HepG2 (cell line): ENCODE data around the gene BBS1. TPM values are rescaled to one million over a fixed set of nuclear protein-coding genes. Genes with fewer than 3 reads are reported as not detected.

ENCODE experiments used
- FOXM1 ChIP-seq: sonication (generic); formaldehyde crosslinking; IDR thresholded peaks from 2 replicates; pipeline ENCODE4 v1.5.0; 2020; ENCODE audit warnings: missing genetic modification reagents
- KDM6A ChIP-seq: IDR thresholded peaks from 2 replicates; pipeline ENCODE4 v1.6.1; 2016; ENCODE audit warnings: low read depth
- LCORL ChIP-seq, 2 experiments: fragments of 450-650 bp in 1 of 2; sonication (generic) in 1 of 2; formaldehyde crosslinking in 1 of 2; IDR thresholded peaks; 2 replicates each; pipeline versions ENCODE4 v1.5.0 to v1.6.1; 2017 to 2020; ENCODE audit warnings: antibody characterized with exemption in 1 of 2, missing genetic modification reagents in 1 of 2
- MED1 ChIP-seq: sonication (generic); formaldehyde crosslinking; IDR thresholded peaks from 2 replicates; pipeline ENCODE4 v1.4.0; 2020; ENCODE audit warnings: missing genetic modification reagents
- NCOA2 ChIP-seq: sonication (generic); formaldehyde crosslinking; IDR thresholded peaks from 2 replicates; pipeline ENCODE4 v1.8.0; 2022; ENCODE audit warnings: inconsistent platforms
- SAFB2 ChIP-seq: sonication (generic); formaldehyde crosslinking; IDR thresholded peaks from 2 replicates; pipeline ENCODE4 v1.5.1; 2020; ENCODE audit warnings: missing genetic modification reagents, low read depth, mild to moderate bottlenecking, borderline replicate concordance
- STAT5B ChIP-seq: sonication (generic); formaldehyde crosslinking; IDR thresholded peaks from 2 replicates; pipeline ENCODE4 v1.4.0; 2020; ENCODE audit warnings: missing genetic modification reagents
- YEATS2 ChIP-seq: sonication (generic); formaldehyde crosslinking; IDR thresholded peaks from 2 replicates; pipeline ENCODE4 v1.4.0; 2020; ENCODE audit warnings: missing genetic modification reagents, borderline replicate concordance
- ZNF207 ChIP-seq: fragments of 450-650 bp; IDR thresholded peaks from 2 replicates; pipeline ENCODE4 v1.6.1; 2016; ENCODE audit warnings: antibody characterized with exemption, borderline replicate concordance
- polyA plus RNA-seq, 8 experiments: library from polyadenylated mRNA; depleted of rRNA in 3 of 8; stranded (reverse) in 7 of 8; unstranded in 1 of 8; fragments of >200 nt; fragmentation: Illumina TruSeq in 4 of 8; extraction: Trizol in 4 of 8; gene quantifications; 2 replicates each; pipeline versions ENCODE4 v1.2.1 to v1.2.3, GENCODE V29; 2011 to 2016; ENCODE audit warnings: low read depth in 4 of 8, missing spikeins in 1 of 8, mixed read lengths in 1 of 8; ENCODE audit not compliant: insufficient read depth in 1 of 8
- total RNA-seq, 5 experiments: library from RNA; depleted of rRNA; stranded (reverse); fragments of >200 nt; fragmentation: Illumina TruSeq; extraction: Trizol; gene quantifications; 2 replicates each; pipeline ENCODE4 v1.2.3, GENCODE V29; 2016; ENCODE audit warnings: low read depth in 1 of 5
- TF ChIP-seq, protein P1 (sequence below), 2 experiments: fragments of 450-650 bp in 1 of 2; sonication (generic) in 1 of 2; formaldehyde crosslinking in 1 of 2; IDR thresholded peaks; 2 replicates each; pipeline versions ENCODE4 v1.6.1 to v1.8.0; 2016 to 2022; ENCODE audit warnings: antibody characterized with exemption in 1 of 2, mild to moderate bottlenecking in 1 of 2, missing genetic modification reagents in 1 of 2
- TF ChIP-seq, protein P2 (sequence below): IDR thresholded peaks from 2 replicates; pipeline ENCODE4 v1.6.1; 2016; ENCODE audit warnings: mild to moderate bottlenecking
- TF ChIP-seq, protein P3 (sequence below): sonication (generic); formaldehyde crosslinking; IDR thresholded peaks from 2 replicates; pipeline ENCODE4 v1.5.1; 2020; ENCODE audit warnings: missing genetic modification reagents, mild to moderate bottlenecking, borderline replicate concordance
- TF ChIP-seq, protein P4 (sequence below): sonication (generic); formaldehyde crosslinking; IDR thresholded peaks from 2 replicates; pipeline ENCODE4 v1.8.0; 2022; ENCODE audit warnings: low read depth, missing genetic modification reagents
- TF ChIP-seq, protein P5 (sequence below): sonication (generic); formaldehyde crosslinking; IDR thresholded peaks from 2 replicates; pipeline ENCODE4 v1.5.0; 2020; ENCODE audit warnings: missing genetic modification reagents

BBS1 gene
- total and polyA plus RNA-seq, 2 of the 13 experiments (the other 11 are each of a cell fraction or from before 2014, with no cell fraction given), result 11.7 to 14.1 TPM

DNA sequence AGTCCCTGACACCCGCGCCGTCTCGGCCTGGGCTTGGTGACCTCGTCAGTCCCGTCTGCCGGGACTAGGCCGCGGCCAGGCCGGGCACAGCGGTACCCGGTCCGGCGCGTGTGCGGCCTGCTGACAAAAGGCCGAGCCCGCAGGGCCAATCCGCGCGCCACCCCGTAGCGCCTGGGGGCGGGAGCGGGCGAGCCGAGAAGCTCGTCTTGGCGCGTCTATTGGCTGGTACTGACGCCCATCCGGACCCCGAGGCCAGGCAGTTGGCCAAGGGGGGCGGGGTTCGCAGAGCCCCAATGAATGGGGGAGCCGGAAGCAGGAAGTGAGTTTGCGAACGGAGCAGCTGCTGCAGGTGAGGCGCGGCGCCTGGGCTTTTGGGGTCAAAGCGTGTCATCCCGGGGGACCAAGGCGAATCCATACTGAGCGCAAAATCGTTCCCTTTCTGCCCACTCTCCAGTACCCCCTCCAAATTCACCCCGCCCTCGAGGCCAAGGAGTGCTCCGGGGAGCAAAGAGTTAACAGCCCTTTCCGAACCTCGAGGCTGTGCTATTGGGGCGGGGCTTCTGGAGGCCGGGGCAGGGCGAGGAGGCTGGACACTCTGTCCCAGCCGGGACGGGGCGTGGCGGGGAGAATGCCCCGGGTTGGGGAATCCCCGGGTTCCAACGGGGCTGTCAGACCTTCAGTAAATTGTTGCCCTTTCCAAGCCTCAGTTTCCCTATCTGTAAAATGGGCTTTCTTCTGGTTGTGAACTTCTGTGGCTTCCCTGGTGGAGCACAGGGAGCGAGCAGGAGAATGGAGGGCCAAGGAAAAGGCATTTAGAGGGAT, 30.1 kb upstream of the BBS1 start, which contains the start of gene DPP3 (continued):
- TF ChIP-seq MED1, result no peak; the same call in none of the 2 replicates
- peak; percentile 48; the same call in 1 of the 2 replicates for TF ChIP-seq LCORL (IDR thresholded peaks at IDR 0.05)
- peak; percentile 61; the same call in 1 of the 2 replicates for TF ChIP-seq LCORL (CRISPR knock-in tag; IDR thresholded peaks at IDR 0.05)
- TF ChIP-seq, protein P1, sequence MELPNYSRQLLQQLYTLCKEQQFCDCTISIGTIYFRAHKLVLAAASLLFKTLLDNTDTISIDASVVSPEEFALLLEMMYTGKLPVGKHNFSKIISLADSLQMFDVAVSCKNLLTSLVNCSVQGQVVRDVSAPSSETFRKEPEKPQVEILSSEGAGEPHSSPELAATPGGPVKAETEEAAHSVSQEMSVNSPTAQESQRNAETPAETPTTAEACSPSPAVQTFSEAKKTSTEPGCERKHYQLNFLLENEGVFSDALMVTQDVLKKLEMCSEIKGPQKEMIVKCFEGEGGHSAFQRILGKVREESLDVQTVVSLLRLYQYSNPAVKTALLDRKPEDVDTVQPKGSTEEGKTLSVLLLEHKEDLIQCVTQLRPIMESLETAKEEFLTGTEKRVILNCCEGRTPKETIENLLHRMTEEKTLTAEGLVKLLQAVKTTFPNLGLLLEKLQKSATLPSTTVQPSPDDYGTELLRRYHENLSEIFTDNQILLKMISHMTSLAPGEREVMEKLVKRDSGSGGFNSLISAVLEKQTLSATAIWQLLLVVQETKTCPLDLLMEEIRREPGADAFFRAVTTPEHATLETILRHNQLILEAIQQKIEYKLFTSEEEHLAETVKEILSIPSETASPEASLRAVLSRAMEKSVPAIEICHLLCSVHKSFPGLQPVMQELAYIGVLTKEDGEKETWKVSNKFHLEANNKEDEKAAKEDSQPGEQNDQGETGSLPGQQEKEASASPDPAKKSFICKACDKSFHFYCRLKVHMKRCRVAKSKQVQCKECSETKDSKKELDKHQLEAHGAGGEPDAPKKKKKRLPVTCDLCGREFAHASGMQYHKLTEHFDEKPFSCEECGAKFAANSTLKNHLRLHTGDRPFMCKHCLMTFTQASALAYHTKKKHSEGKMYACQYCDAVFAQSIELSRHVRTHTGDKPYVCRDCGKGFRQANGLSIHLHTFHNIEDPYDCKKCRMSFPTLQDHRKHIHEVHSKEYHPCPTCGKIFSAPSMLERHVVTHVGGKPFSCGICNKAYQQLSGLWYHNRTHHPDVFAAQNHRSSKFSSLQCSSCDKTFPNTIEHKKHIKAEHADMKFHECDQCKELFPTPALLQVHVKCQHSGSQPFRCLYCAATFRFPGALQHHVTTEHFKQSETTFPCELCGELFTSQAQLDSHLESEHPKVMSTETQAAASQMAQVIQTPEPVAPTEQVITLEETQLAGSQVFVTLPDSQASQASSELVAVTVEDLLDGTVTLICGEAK (IDR thresholded peaks at IDR 0.05), result no peak
- TF ChIP-seq, protein P1 (CRISPR knock-in tag; IDR thresholded peaks at IDR 0.05), result peak; percentile 92
- no peak; the same call in 1 of the 2 replicates for TF ChIP-seq NCOA2 (CRISPR knock-in tag)
- no peak for TF ChIP-seq ZNF207
- TF ChIP-seq, protein P2, sequence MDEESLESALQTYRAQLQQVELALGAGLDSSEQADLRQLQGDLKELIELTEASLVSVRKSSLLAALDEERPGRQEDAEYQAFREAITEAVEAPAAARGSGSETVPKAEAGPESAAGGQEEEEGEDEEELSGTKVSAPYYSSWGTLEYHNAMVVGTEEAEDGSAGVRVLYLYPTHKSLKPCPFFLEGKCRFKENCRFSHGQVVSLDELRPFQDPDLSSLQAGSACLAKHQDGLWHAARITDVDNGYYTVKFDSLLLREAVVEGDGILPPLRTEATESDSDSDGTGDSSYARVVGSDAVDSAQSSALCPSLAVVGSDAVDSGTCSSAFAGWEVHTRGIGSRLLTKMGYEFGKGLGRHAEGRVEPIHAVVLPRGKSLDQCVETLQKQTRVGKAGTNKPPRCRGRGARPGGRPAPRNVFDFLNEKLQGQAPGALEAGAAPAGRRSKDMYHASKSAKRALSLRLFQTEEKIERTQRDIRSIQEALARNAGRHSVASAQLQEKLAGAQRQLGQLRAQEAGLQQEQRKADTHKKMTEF, result peak; percentile 94
- TF ChIP-seq, protein P3, sequence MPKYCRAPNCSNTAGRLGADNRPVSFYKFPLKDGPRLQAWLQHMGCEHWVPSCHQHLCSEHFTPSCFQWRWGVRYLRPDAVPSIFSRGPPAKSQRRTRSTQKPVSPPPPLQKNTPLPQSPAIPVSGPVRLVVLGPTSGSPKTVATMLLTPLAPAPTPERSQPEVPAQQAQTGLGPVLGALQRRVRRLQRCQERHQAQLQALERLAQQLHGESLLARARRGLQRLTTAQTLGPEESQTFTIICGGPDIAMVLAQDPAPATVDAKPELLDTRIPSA, result 0 out of 2 replicates have a peak, but pooled peaks have one; percentile 48
- no peak; the same call in 1 of the 2 replicates for TF ChIP-seq SAFB2 (CRISPR knock-in tag)
- TF ChIP-seq FOXM1 (CRISPR knock-in tag), result no peak
- TF ChIP-seq, protein P4, sequence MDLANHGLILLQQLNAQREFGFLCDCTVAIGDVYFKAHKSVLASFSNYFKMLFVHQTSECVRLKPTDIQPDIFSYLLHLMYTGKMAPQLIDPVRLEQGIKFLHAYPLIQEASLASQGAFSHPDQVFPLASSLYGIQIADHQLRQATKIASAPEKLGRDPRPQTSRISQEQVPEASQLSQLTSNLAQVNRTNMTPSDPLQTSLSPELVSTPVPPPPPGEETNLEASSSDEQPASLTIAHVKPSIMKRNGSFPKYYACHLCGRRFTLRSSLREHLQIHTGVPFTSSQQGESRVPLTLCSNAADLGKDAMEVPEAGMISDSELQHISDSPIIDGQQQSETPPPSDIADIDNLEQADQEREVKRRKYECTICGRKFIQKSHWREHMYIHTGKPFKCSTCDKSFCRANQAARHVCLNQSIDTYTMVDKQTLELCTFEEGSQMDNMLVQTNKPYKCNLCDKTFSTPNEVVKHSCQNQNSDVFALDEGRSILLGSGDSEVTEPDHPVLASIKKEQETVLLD (CRISPR knock-in tag), result peak; percentile 53
- 0 out of 2 replicates have a peak, but pooled peaks have one; percentile 21 for TF ChIP-seq STAT5B (CRISPR knock-in tag)
- TF ChIP-seq YEATS2 (CRISPR knock-in tag), result peak; percentile 93
- TF ChIP-seq KDM6A (CRISPR knock-in tag), result no peak
- TF ChIP-seq, protein P5, sequence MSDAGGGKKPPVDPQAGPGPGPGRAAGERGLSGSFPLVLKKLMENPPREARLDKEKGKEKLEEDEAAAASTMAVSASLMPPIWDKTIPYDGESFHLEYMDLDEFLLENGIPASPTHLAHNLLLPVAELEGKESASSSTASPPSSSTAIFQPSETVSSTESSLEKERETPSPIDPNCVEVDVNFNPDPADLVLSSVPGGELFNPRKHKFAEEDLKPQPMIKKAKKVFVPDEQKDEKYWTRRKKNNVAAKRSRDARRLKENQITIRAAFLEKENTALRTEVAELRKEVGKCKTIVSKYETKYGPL (CRISPR knock-in tag), result no peak
